H1 (cell line): Measurements from ENCODE around the gene DIS3. TPM values are rescaled to one million over a fixed set of nuclear protein-coding genes. Genes with fewer than 3 reads are reported as not detected.
"Not testable (repeated sequence)": the region's sequence is repeated elsewhere in the genome, so short reads cannot be mapped to it uniquely, and the experiment has no call there.

Experiments used
- CTCF ChIA-PET: fragments of 300-600 bp; sonication (Branson Sonifier 250); formaldehyde crosslinking; loops from one replicate; lab custom pipeline; 2021; ENCODE audit not compliant: partially characterized antibody; lab: Charles Lee
- POLR2A ChIA-PET: fragments of 300-600 bp; sonication (Branson Sonifier 250); formaldehyde crosslinking; loops from one replicate; lab custom pipeline; 2021; ENCODE audit warnings: inconsistent platforms; ENCODE audit not compliant: partially characterized antibody; lab: Charles Lee
- DNase-seq, 2 experiments: peaks; one replicate each; pipeline versions ENCODE4 v3.0.0 to v3.0.0-alpha.2; 2010 to 2022; ENCODE audit warnings: low spot score in 2 of 2, low read depth in 1 of 2, mixed read lengths in 1 of 2
- FAIRE-seq: peaks from 2 replicates; lab custom pipeline; 2011; peaks lifted over from hg19 to GRCh38; lab: Jason Lieb, UNC
- H2AFZ ChIP-seq: 2 replicates; pipeline ENCODE4 v1.8.1; 2012; ENCODE audit warnings: low read length, inconsistent platforms
- H2AK5ac ChIP-seq: 2 replicates; pipeline ENCODE4 v1.6.1; 2013; ENCODE audit warnings: low read depth, low read length
- H2BK120ac ChIP-seq: replicated peaks from 2 replicates; pipeline ENCODE3; 2013; ENCODE audit warnings: low read depth, low read length, inconsistent platforms
- H2BK12ac ChIP-seq: 2 replicates; pipeline ENCODE4 v1.6.1; 2013; ENCODE audit warnings: low read depth, low read length
- H2BK15ac ChIP-seq: 2 replicates; pipeline ENCODE4 v1.6.1; 2013; ENCODE audit warnings: low read length
- H2BK20ac ChIP-seq: 2 replicates; pipeline ENCODE4 v1.6.1; 2013; ENCODE audit warnings: low read length
- H2BK5ac ChIP-seq: 2 replicates; pipeline ENCODE4 v1.6.1; 2013; ENCODE audit warnings: low read depth, low read length
- H3K14ac ChIP-seq: 2 replicates; pipeline ENCODE4 v1.6.1; 2013; ENCODE audit warnings: inconsistent platforms; ENCODE audit not compliant: insufficient read length
- H3K18ac ChIP-seq: 2 replicates; pipeline ENCODE4 v1.6.1; 2013; ENCODE audit warnings: low read length; ENCODE audit errors: extremely low read depth
- H3K23ac ChIP-seq: 2 replicates; pipeline ENCODE4 v1.6.1; 2013; ENCODE audit warnings: inconsistent platforms; ENCODE audit not compliant: insufficient read length
- H3K23me2 ChIP-seq: 2 replicates; pipeline ENCODE4 v1.6.1; 2013; ENCODE audit warnings: low read depth, low read length
- H3K27ac ChIP-seq: 2 replicates; pipeline ENCODE4 v1.6.1; 2011; ENCODE audit warnings: low read depth, low read length, inconsistent platforms
- H3K27me3 ChIP-seq, 4 experiments: replicated peaks in 1 of 4; 1 replicate in 1 of 4; 2 replicates in 3 of 4; pipeline versions ENCODE4 v1.6.1 to v1.8.1; 2011 to 2013; ENCODE audit warnings: low read length in 3 of 4, mild to moderate bottlenecking in 3 of 4, inconsistent platforms in 2 of 4, mixed read lengths in 2 of 4, moderate library complexity in 1 of 4; ENCODE audit not compliant: control insufficient read depth in 3 of 4, insufficient read depth in 3 of 4; ENCODE audit errors: extremely low read depth in 1 of 4
- H3K36me3 ChIP-seq, 4 experiments: 2 replicates each; pipeline versions ENCODE4 v1.6.1 to v1.8.1; 2011 to 2013; ENCODE audit warnings: mild to moderate bottlenecking in 4 of 4, low read length in 3 of 4, moderate library complexity in 2 of 4, control low read depth in 1 of 4, inconsistent platforms in 1 of 4; ENCODE audit not compliant: insufficient read depth in 4 of 4, control insufficient read depth in 2 of 4
- H3K4ac ChIP-seq: replicated peaks from 2 replicates; pipeline ENCODE3; 2013; ENCODE audit warnings: low read length, low read depth, mixed read lengths, inconsistent platforms; ENCODE audit not compliant: insufficient read length
- H3K4me1 ChIP-seq, 4 experiments: replicated peaks in 1 of 4; 1 replicate in 1 of 4; 2 replicates in 3 of 4; pipeline versions ENCODE4 v1.6.1 to v1.8.1; 2011 to 2013; ENCODE audit warnings: low read length in 3 of 4, inconsistent platforms in 2 of 4, mixed read lengths in 1 of 4; ENCODE audit not compliant: insufficient read depth in 4 of 4, control insufficient read depth in 3 of 4
- H3K4me2 ChIP-seq, 2 experiments: 2 replicates each; pipeline versions ENCODE4 v1.6.1 to v1.8.1; 2011 to 2013; ENCODE audit warnings: low read depth in 2 of 2, low read length in 2 of 2, control low read depth in 1 of 2, inconsistent platforms in 1 of 2, mild to moderate bottlenecking in 1 of 2; ENCODE audit not compliant: insufficient read depth in 1 of 2
- H3K4me3 ChIP-seq, 4 experiments: fragments of 200-600, 300-600 bp in 1 of 4; sonication (generic), shearing (Covaris generic), sonication (Bioruptor Twin) in 1 of 4; 2 replicates each; pipeline versions ENCODE4 v1.5.1 to v1.8.1; 2011 to 2016; ENCODE audit warnings: low read length in 4 of 4, low read depth in 3 of 4, control low read depth in 2 of 4, inconsistent platforms in 2 of 4, mild to moderate bottlenecking in 2 of 4, mixed read lengths in 1 of 4, moderate library complexity in 1 of 4; ENCODE audit not compliant: insufficient read depth in 2 of 4; ENCODE audit errors: extremely low read depth in 1 of 4
- H3K56ac ChIP-seq: replicated peaks from 2 replicates; pipeline ENCODE3; 2013; ENCODE audit warnings: low read depth, mild to moderate bottlenecking, mixed read lengths, low read length, inconsistent platforms; ENCODE audit not compliant: insufficient read length
- H3K79me1 ChIP-seq: 2 replicates; pipeline ENCODE4 v1.6.1; 2013; ENCODE audit warnings: low read depth, low read length, control low read depth
- H3K79me2 ChIP-seq, 2 experiments: 2 replicates each; pipeline versions ENCODE4 v1.6.1 to v1.8.1; 2012 to 2013; ENCODE audit warnings: low read length in 2 of 2, mild to moderate bottlenecking in 2 of 2, inconsistent platforms in 1 of 2; ENCODE audit not compliant: insufficient read depth in 2 of 2, control insufficient read depth in 1 of 2
- H3K9ac ChIP-seq, 4 experiments: replicated peaks in 1 of 4; 1 replicate in 1 of 4; 2 replicates in 3 of 4; pipeline versions ENCODE4 v1.6.1 to v1.8.1; 2011 to 2013; ENCODE audit warnings: low read depth in 3 of 4, low read length in 3 of 4, control low read depth in 2 of 4, mild to moderate bottlenecking in 2 of 4, moderate library complexity in 2 of 4, inconsistent platforms in 1 of 4; ENCODE audit errors: extremely low read depth in 1 of 4
- H3K9me3 ChIP-seq, 2 experiments: 2 replicates each; pipeline versions ENCODE4 v1.6.1 to v1.8.1; 2012 to 2013; ENCODE audit warnings: mild to moderate bottlenecking in 2 of 2, moderate library complexity in 2 of 2, control low read depth in 1 of 2, inconsistent platforms in 1 of 2, low read depth in 1 of 2, low read length in 1 of 2, mixed read lengths in 1 of 2; ENCODE audit not compliant: insufficient read depth in 2 of 2
- H4K20me1 ChIP-seq, 2 experiments: replicated peaks in 1 of 2; 2 replicates each; pipeline versions ENCODE3 to v1.8.1; 2011 to 2013; ENCODE audit warnings: inconsistent platforms in 2 of 2, low read length in 2 of 2, mild to moderate bottlenecking in 1 of 2; ENCODE audit not compliant: insufficient read depth in 2 of 2, control insufficient read depth in 1 of 2
- H4K5ac ChIP-seq: 2 replicates; pipeline ENCODE4 v1.6.1; 2013; ENCODE audit warnings: low read length, low read depth, mixed read lengths, inconsistent platforms; ENCODE audit not compliant: insufficient read length
- H4K8ac ChIP-seq: 2 replicates; pipeline ENCODE4 v1.8.0; 2013; ENCODE audit warnings: mild to moderate bottlenecking, moderate library complexity, low read length, inconsistent platforms; ENCODE audit not compliant: insufficient read depth; ENCODE audit errors: extremely low read depth
- H4K91ac ChIP-seq: replicated peaks from 2 replicates; pipeline ENCODE3; 2013; ENCODE audit warnings: low read length, mixed read lengths, inconsistent platforms; ENCODE audit not compliant: insufficient read length
- KDM5A ChIP-seq: fragments of 200-600 bp; IDR thresholded peaks from 2 replicates; pipeline ENCODE4 v1.7.1; 2012; ENCODE audit warnings: mild to moderate bottlenecking, low read length, inconsistent platforms, mixed read lengths
- PHF8 ChIP-seq: fragments of 200-600 bp; sonication (generic); conservative IDR thresholded peaks from 2 replicates; pipeline ENCODE4 v1.7.1; 2012; ENCODE audit warnings: low read depth, mild to moderate bottlenecking, inconsistent platforms, low read length, moderate library complexity
- POLR2AphosphoS5 ChIP-seq: IDR thresholded peaks from 2 replicates; pipeline ENCODE4 v1.6.1; 2011; ENCODE audit warnings: low read depth, low read length
- SIN3A ChIP-seq, 2 experiments: IDR thresholded peaks in 1 of 2; conservative IDR thresholded peaks in 1 of 2; 2 replicates each; pipeline ENCODE4 v1.6.1; 2011 to 2012; ENCODE audit warnings: low read length in 2 of 2, improper control_type of control experiment in 1 of 2, low read depth in 1 of 2, mild to moderate bottlenecking in 1 of 2
- SIX5 ChIP-seq: IDR thresholded peaks from 2 replicates; pipeline ENCODE4 v1.6.1; 2011; ENCODE audit warnings: mild to moderate bottlenecking, low read depth, low read length
- SP4 ChIP-seq: IDR thresholded peaks from 2 replicates; pipeline ENCODE4 v1.6.1; 2012; ENCODE audit warnings: low read length, inconsistent platforms
- TAF1 ChIP-seq: IDR thresholded peaks from 2 replicates; pipeline ENCODE4 v1.6.1; 2011; ENCODE audit warnings: mild to moderate bottlenecking, low read depth, low read length
- WGBS, 2 experiments: shearing (Covaris generic) in 1 of 2; methylation state at CpG; one replicate each; pipeline versions ENCODE4 v1.1.6 to v1.1.7; 2013 to 2015; ENCODE audit warnings: low lambda C conversion rate in 2 of 2, mixed read lengths in 2 of 2, inconsistent platforms in 1 of 2, low coverage in 1 of 2, missing lambda C conversion rate in 1 of 2; ENCODE audit not compliant: insufficient replicate concordance in 2 of 2, insufficient coverage in 1 of 2, insufficient read length in 1 of 2; ENCODE audit errors: extremely low coverage in 1 of 2, missing lambda C conversion rate in 1 of 2; 5-methylcytosine and 5-hydroxymethylcytosine counted together
- polyA plus RNA-seq, 7 experiments: library from polyadenylated mRNA; depleted of rRNA in 3 of 7; stranded (reverse) in 5 of 7; unstranded in 2 of 7; fragments of >200 nt in 5 of 7; fragments of 200-250 nt in 2 of 7; gene quantifications; 1 replicate in 5 of 7; 2 replicates in 1 of 7; 4 replicates in 1 of 7; pipeline versions ENCODE4 v1.2.1 to v1.2.3, GENCODE V29; 2011 to 2013; ENCODE audit warnings: missing spikeins in 2 of 7, mixed read lengths in 2 of 7
- total RNA-seq: library from RNA; stranded (reverse); fragmentation: NEBNext Ultra II Directional; extraction: Animal tissue kit (Norgen Biotek cat#: 25700); gene quantifications from 2 replicates; pipeline ENCODE4 v1.2.1, GENCODE V29; 2021

The DIS3 gene
- total and polyA plus RNA-seq, 2 of the 8 experiments (the other 6 are each of a cell fraction or from before 2014, with no cell fraction given): 10.8 to 39.9 TPM

DNA sequence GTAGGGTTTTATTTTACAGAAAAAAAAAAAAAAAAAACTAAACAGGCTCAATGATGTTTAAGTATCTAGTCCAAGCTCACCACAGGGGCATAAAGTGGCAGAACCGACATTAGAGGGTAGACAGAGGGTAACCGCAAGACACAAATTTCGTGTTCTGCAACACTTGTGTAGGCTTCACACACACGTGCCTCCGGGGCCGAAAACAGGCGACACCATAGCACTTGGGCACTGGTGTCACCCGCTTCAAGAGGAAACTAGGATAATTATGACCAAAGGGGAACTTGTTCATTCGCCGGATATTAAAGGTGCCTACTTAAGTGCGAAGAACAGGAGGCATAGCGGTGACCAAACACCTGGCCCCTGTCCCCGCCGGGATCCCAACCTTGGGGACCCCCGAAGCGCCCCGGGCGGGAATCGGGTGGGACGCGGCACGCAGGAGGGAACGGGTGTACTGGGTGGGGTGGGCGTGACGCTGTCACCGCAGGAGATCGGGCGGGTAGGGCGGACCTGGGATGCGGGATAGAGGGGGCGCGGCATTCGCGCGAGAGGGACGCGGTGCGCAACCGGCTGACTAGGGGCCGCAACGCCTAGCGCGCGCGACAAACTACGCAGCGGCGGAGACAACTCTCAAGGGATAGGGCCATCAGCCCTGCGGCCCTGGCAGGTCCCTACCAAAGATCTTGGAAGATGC, 54.8 kb downstream of the DIS3 start (continued):
- TF ChIP-seq KDM5A (no peak), TAF1 (peak; percentile 28; the same call in 1 of the 2 replicates), POLR2AphosphoS5 (peak; percentile 36; the same call in 1 of the 2 replicates), PHF8 (no peak; the same call in 1 of the 2 replicates), SIN3A (conservative IDR thresholded peaks at IDR 0.05 in 1 of 2, IDR thresholded peaks at IDR 0.05 in 1 of 2; ENCODE audit: low read depth in 1 of 2, low read length in 2 of 2) (0 out of 4 replicates have a peak, but pooled peaks of 1 of the 2 experiments have one; percentile 71), SIX5 (no peak), SP4 (no peak)

DNA sequence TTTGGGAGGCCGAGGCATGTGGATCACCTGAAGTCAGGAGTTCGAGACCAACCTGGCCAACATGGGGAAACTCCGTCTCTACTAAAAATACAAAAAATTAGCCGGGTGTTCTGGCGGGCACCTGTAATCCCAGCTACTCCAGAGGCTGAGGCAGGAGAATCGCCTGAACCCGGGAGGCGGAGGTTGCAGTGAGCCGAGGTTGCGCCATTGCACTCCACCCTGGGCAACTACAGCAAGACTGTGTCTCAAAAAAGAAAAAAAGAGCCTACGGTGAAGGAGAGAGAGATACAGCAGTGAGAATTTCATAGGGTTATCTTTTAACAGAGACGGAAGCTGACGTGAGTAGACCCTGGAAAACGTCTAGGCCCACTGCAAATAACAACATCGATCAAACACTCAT, 55.5 kb downstream of the DIS3 start:
- H3K56ac ChIP-seq, H2BK12ac ChIP-seq, FAIRE-seq, H3K23ac ChIP-seq, H2BK20ac ChIP-seq, H3K79me1 ChIP-seq, H3K27me3 ChIP-seq, H3K36me3 ChIP-seq, H2AK5ac ChIP-seq, H2BK15ac ChIP-seq, H4K8ac ChIP-seq, H3K27ac ChIP-seq, H2BK5ac ChIP-seq, H2BK120ac ChIP-seq, H2AFZ ChIP-seq, H3K18ac ChIP-seq, H4K20me1 ChIP-seq, CTCF ChIA-PET, H3K4me1 ChIP-seq, H4K5ac ChIP-seq, H3K9me3 ChIP-seq, DNase-seq, H3K14ac ChIP-seq, H3K4ac ChIP-seq, H4K91ac ChIP-seq, POLR2A ChIA-PET, H3K9ac ChIP-seq: not testable (repeated sequence)
- H3K23me2 ChIP-seq: peaks cover 10% of the 10 kb centered on the region
- peak overlapping the region in 2 of 4 experiments; percentile 84 to 97; a peak in 5 of 8 replicates for H3K4me3 ChIP-seq
- peak overlapping the region; percentile 76 to 77 for H3K4me2 ChIP-seq
- peaks cover 0 to 79% of the 10 kb centered on the region in 2 experiments; a peak in 3 of 4 replicates for H3K79me2 ChIP-seq
- 94% methylated on average over 15 of the region's 15 CpGs; no CpG with 5 or more reads in 1 of the 2 experiments for WGBS, 2 experiments
